ENCODE measurements around the gene POLR1A.

POLR1A gene

DNA sequence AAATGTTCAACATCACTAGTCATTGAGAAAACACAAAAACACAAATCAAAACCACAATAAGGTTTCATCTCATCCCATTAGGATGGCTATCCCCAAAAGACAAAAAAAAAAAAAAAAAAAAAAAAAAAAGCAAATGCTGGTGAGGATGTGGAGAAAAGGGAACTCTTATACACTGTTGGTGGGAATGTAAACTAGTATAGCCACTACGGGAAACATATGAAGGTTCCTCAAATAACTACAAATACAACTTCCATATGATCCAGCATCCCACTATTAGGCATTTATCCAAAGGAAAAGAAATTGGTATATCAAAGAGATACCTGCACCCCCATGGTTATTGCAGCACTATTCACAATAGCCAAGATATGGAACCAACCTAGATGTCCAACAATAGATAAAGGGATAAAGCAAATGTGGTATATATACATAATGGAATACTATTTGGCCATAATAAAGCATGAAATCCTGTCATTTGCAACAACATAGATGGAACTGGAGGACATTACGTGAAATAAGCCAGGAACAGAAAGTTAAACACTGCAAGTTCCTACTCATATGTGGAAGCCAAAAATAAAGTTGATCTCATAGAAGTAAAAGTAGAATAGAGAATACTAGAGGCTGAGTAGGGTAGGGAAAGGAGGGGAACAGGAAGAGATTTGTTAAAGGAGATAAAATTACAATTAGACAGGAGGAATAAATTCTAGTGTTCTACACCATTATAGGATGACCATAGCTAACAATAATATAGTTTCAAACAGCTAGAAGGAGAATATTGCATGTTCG is 8.4 kb downstream of the POLR1A start:
- DNase-seq (ENCODE audit: low spot score), result no peak

DNA sequence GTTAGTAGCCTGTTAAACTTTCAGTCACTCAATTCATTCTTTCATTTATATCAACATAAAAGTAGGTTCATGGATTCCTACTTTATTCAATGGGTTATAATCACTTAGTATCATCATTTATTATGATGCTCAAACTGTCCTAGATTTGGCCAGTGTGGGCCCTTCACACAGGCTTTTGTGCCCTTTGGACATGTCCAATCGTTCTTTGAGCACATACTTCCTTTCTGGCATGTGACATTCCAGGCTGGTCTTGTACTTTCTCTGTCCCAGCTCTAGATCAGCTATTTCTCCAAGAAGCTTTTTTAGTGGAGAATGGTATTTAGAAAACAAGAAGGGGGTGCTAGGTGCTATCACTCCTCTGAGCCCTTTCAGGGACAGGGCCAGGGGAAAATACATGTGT is 11.5 kb downstream of the POLR1A start:
- DNase-seq (ENCODE audit: low spot score), result no peak

GRCh38 chr2:86087936-86088850 is 17.5 kb downstream of the POLR1A start:
- no peak for DNase-seq (ENCODE audit: low spot score)

DNA sequence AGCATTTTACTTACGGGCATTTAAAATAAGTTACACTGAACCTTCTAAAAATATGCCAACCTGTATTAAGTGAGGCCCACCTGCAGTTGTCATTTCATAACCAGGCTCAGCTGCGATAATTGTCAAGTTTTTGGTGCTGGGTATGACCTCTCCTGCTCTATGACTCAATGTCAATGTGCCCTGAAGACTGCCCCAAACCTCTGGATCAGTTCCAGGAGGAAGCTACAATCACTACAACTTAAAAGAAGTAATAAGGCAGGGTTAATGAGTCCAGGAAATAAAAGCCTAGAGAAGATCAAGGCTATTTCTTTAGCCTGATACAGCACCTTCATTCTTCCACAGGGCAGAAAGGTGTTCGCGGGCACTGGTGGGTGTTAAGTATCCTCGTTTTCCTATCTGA is 22.9 kb downstream of the POLR1A start:
- DNase-seq (ENCODE audit: low spot score), result no peak

- DNase-seq (ENCODE audit: low spot score), result no peak
Measured at GRCh38 chr2:86081724-86082123, 24.0 kb downstream of the POLR1A start.

GRCh38 chr2:86079981-86080911 is 25.4 kb downstream of the POLR1A start:
- peak; percentile 32 for DNase-seq (ENCODE audit: low spot score)

DNA sequence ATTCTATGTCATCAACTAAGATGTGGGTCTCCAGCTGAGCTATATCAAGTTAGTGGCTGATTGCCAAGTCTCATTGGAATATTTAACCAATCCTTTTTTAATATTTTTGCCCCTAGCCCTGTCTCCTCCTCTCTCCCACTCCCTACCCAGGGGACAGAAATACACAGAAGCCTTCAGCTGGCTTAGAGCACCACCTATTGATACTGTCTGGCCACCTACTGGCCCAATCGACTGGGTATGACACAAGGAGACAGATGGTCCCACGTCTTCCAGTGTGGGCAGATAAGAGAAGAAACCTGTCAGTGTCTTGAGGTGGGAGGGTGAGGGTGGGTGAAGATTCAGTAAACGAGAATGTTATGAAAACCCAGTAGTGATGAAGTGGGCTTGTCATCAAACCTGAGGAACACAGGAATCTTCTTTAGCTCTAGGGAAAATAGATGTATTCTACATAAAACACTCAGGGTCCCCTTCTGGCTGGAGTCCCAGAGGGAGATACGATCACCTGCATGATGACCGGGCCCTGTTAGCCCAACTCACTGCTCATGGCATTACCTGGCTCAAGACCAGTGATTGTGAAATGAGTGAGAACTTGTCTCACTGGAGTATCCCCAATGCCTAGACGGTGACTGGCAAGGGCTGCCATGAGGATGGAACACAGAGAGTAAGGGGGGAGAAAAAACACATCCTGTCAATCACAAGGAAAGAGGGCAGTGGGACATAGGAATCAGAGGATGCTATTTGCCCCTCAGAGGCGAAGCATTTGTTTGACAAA is 26.7 kb downstream of the POLR1A start:
- DNase-seq (ENCODE audit: low spot score), result no peak

- no peak for DNase-seq (ENCODE audit: low spot score)
Measured at GRCh38 chr2:86075886-86076285, 29.8 kb downstream of the POLR1A start.

GRCh38 chr2:86074811-86075210 is 30.9 kb downstream of the POLR1A start:
- DNase-seq (ENCODE audit: low spot score), result no peak

DNA sequence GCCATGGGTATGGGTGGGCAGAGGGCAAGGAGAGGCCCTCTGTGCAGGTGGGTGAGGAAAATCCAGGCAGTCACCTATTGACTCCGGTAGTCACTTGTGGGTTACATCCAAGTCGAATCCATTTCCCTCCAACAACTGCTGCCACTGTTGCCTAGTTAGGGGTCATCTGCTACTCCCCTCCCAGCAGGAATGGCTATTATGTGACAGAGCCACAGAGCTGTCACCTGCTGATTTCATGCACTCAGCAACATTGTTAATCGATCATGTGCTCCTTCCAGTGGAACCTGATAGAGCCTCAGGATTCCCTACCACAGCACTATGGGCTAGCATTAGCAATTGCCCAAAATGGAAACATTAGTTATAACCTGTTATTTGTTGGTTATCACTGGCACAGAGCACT is 31.4 kb downstream of the POLR1A start:
- no peak for DNase-seq (ENCODE audit: low spot score)

DNA sequence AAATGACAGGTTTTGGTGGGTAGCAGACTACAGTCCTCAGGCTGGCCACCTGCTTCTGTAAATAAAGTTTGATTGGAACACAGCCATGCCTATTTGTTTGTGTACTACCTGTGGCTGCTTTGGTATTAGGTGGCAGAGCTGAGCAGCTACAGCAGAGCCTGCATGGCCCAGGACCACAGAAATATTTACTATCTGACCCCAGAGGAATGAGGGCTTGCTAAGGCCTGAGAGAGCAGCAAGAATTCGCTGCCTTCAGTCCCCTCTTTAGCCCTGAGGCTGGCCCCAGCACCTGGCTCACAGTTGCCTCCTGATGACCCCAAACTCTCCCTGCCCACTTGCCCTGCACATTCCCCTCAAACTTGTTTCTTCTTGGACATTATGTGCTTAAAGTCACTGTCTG is 32.5 kb downstream of the POLR1A start:
- DNase-seq (ENCODE audit: low spot score), result no peak

DNA sequence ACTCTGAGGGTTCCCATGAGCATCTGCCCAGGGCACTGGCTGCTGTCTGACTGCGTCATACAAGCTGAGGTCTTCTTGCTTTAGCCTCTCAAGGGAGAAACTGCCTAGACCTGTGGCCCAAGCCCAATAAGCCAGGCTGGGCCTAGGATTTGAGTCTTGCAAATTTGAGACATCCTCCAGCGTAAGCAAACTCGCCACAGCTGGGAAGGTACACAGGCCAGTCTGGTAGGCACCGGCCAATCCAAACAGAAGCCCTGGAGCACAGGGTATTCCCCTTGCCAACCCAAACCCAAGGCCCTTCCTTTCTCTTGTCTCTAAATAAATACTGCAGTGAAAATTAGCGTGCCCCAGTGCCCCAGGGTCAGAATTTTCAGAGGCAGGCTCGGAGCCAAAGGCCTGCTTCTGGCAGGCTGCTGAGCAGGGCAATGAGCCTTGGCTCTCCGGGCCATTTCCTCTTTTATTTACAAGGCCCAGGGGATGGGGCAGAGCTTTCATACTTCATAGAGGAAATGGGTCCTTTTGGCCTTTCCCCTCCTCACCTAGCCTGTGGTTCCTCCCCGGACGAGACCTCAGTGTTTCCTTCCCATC is 33.3 kb downstream of the POLR1A start:
- DNase-seq (ENCODE audit: low spot score), result no peak

DNA sequence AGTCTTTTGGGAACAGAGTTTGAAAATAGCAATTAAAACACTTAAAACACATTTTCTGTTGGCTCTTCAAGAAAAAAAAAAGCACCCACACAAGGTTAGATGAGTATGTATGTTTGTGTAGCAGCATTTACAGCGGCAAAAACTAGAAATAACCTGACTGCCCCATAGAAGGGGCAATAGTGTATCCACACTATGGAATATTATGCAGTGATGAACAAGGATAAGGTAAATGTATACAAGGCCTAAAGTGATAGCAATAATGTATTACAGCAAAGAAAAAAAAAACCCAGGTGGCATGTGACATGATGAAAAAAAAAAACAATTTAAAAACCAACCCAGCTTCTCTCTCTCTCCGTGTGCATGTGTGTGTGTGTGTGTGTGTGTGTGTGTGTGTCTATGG is 34.8 kb downstream of the POLR1A start:
- DNase-seq (ENCODE audit: low spot score), result no peak

DNA sequence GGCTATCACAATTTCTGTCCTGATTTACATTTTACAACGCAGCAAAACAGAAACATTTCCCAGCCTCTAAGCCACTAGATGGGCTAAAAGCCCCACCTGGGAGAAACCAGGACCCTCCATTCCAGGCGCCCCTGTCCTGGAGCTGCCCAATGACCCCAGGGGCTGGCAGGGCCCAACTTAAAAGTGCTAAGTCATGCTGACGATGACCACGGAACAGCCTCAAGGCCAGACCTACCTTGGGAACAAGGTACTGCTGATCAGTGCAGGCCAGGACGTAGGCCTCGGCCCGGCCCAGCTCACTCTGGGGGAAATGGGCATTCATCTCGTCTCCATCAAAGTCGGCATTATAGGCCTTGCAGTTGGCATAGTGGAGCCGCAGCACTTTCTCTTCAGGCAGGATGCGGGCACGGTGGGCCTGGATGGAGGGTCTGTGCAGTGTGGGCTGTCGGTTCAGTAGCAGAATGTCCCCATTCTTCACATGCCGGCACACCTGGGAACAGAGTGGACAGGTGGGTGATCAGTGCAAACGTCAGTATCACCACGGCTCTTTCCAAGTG is 35.8 kb downstream of the POLR1A start:
- no peak for DNase-seq (ENCODE audit: low spot score)

DNA sequence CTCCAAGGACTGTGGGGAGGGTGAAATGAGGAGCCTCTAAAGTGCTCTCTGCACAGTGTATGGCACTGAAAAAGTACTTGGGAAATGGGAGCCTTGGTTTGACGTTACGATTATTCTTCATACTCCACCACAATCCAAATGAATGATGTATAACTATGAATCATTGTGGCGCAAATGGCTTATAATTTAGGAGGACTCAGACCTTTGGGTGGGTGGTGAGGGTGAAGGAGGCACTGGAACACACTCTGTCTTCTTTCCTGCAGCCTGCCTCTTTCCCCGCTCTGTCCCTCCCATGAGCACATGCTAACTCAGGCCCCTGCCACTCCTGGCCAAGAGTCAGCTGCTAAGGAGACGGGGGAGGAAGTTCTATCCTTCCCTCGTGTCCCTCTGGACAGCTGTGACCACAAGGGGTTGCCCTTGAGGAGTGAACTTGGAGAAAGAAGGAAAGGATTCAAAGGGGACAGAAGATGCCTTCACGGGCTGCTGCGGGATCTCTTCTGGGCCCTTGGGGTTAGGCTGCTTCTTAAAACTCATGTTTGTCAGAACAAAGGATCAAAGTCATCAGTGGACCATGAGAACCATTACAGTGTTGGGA is 36.5 kb downstream of the POLR1A start:
- DNase-seq (ENCODE audit: low spot score), result no peak

GRCh38 chr2:86068648-86069047 is 37.0 kb downstream of the POLR1A start:
- DNase-seq (ENCODE audit: low spot score), result no peak

DNA sequence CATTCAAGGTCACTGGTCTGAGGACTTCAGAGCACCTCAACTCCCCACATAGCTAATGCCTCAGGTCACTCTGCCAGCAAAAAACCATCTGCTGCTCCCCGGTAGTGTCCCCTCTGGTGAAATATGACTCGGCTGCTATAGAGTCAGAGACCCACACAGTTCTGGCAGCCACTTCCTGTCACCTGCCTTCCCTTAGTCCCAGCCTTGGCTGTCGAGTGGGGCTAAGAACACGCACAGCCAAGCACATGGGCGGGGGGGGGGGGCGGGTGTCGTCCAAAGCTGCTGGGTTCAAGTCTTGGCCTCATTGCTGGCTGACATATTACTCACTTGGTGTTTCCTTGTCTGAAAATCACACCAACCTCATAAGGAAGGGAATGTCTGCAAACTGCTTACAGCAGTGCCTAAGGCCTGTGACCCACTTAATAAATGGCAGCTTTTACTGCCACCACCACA is 37.5 kb downstream of the POLR1A start:
- DNase-seq (ENCODE audit: low spot score), result no peak

- DNase-seq (ENCODE audit: low spot score), result no peak
Measured at GRCh38 chr2:86066915-86067314, 38.8 kb downstream of the POLR1A start.

DNA sequence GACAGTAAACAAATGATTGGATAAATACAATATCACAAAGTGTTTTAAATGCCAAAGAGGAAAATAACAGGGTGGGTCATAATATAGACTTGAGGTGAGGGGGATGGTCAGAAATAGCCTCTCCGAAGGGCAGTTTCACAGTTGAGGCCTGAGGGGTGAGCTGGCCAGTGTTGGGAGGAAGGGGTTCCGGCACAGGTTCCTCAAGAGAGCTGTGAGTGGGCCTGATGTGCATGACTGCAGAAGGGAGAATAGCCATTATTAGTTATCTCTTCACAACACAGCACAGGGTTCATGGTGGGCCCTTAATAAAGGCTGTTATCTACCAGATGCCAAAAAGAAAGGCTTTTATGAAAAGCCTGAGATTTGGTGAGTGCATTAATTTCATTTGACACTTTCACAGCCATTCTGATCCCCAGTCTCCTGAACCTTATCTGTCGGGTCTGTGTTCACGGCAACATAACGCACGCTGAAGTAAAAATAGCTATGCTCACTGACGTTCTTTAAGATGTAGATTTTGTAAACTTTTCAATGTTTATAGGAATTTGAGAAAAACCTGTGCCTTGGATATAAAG is 39.6 kb downstream of the POLR1A start:
- DNase-seq (ENCODE audit: low spot score), result no peak

GRCh38 chr2:86065512-86065911 is 40.2 kb downstream of the POLR1A start:
- DNase-seq (ENCODE audit: low spot score), result no peak

All from RKO (cell line).